GM19452 (cell line): ENCODE results near the gene FAIM.
"Not testable (repeated sequence)": the region's sequence is repeated elsewhere in the genome, so short reads cannot be mapped to it uniquely, and the experiment has no call there.

Experiments used
- ATAC-seq: cut with Tn5 transposase; IDR thresholded peaks from one replicate; pipeline ENCODE4 v1.9.1; 2021; ENCODE audit not compliant: unreplicated experiment

Gene FAIM

GRCh38 chr3:138675393-138675792, 66.8 kb downstream of the FAIM start:
- no peak for ATAC-seq

GRCh38 chr3:138678086-138678485, 69.5 kb downstream of the FAIM start:
- ATAC-seq, result no peak

GRCh38 chr3:138678874-138679392, 70.4 kb downstream of the FAIM start:
- ATAC-seq, result no peak

- not testable (repeated sequence) for ATAC-seq
Measured at GRCh38 chr3:138680974-138681373, 72.4 kb downstream of the FAIM start.

GRCh38 chr3:138681463-138682220, 73.1 kb downstream of the FAIM start:
- ATAC-seq, result no peak

GRCh38 chr3:138682648-138683047, 74.1 kb downstream of the FAIM start:
- ATAC-seq, result no peak
